GM18867 (cell line): Measurements from ENCODE around the gene FBLN2.

Experiments used
- ATAC-seq: cut with Tn5 transposase; IDR thresholded peaks from one replicate; pipeline ENCODE4 v1.9.1; 2021; ENCODE audit warnings: mild to moderate bottlenecking, moderate library complexity; ENCODE audit not compliant: unreplicated experiment

Gene FBLN2

GRCh38 chr3:13563911-13564310 is 15.0 kb downstream of the FBLN2 start:
- no peak for ATAC-seq

GRCh38 chr3:13564751-13565560 is 16.0 kb downstream of the FBLN2 start:
- ATAC-seq: no peak

GRCh38 chr3:13565581-13566452 is 16.9 kb downstream of the FBLN2 start:
- no peak for ATAC-seq

- ATAC-seq: no peak
These were observed 17.5 kb downstream of the FBLN2 start for GRCh38 chr3:13566453-13566748.

- ATAC-seq: no peak
These were observed 17.9 kb downstream of the FBLN2 start for GRCh38 chr3:13566769-13567310.

GRCh38 chr3:13567684-13568514 is 19.0 kb downstream of the FBLN2 start:
- ATAC-seq: no peak

GRCh38 chr3:13568515-13569028 is 19.6 kb downstream of the FBLN2 start:
- no peak for ATAC-seq

GRCh38 chr3:13569201-13569600 is 20.3 kb downstream of the FBLN2 start:
- no peak for ATAC-seq

GRCh38 chr3:13569641-13570390 is 20.9 kb downstream of the FBLN2 start:
- ATAC-seq: no peak

- no peak for ATAC-seq
These were observed 21.7 kb downstream of the FBLN2 start for GRCh38 chr3:13570391-13571194.

- ATAC-seq: no peak
These were observed 22.3 kb downstream of the FBLN2 start for GRCh38 chr3:13571264-13571663.

GRCh38 chr3:13571831-13572750 is 23.2 kb downstream of the FBLN2 start:
- ATAC-seq: no peak

GRCh38 chr3:13572926-13573623 is 24.1 kb downstream of the FBLN2 start:
- no peak for ATAC-seq

GRCh38 chr3:13574083-13574797 is 25.3 kb downstream of the FBLN2 start:
- no peak for ATAC-seq

GRCh38 chr3:13574798-13575451 is 26.0 kb downstream of the FBLN2 start:
- ATAC-seq: no peak

- no peak for ATAC-seq
These were observed 26.6 kb downstream of the FBLN2 start for GRCh38 chr3:13575459-13576061.
